Type B pancreatic cell (in vitro differentiated cells): ENCODE measurements around the gene TOR1B. TPM values are rescaled to one million over a fixed set of nuclear protein-coding genes. Genes with fewer than 3 reads are reported as not detected.
"Not testable (repeated sequence)": the region's sequence is repeated elsewhere in the genome, so short reads cannot be mapped to it uniquely, and the experiment has no call there.

Experiments used
- DNase-seq: peaks from one replicate; pipeline ENCODE4 v3.0.0; 2021; ENCODE audit warnings: mixed read lengths; ENCODE audit not compliant: unreplicated experiment; ENCODE audit errors: extremely low spot score
- H3K27ac Mint-ChIP-seq: 2 replicates; pipeline ENCODE4 v1.8.0; 2021; ENCODE audit warnings: mild to moderate bottlenecking, mixed read lengths
- H3K27me3 Mint-ChIP-seq: 2 replicates; pipeline ENCODE4 v1.8.0; 2021; ENCODE audit warnings: mixed read lengths
- H3K36me3 Mint-ChIP-seq: 2 replicates; pipeline ENCODE4 v1.8.0; 2021; ENCODE audit warnings: mixed read lengths
- H3K4me1 Mint-ChIP-seq: one replicate; pipeline ENCODE4 v1.8.0; 2021; ENCODE audit warnings: mixed read lengths; ENCODE audit not compliant: unreplicated experiment
- H3K4me3 Mint-ChIP-seq: 2 replicates; pipeline ENCODE4 v1.8.0; 2021; ENCODE audit warnings: mild to moderate bottlenecking, mixed read lengths
- H3K9me3 Mint-ChIP-seq: 2 replicates; pipeline ENCODE4 v1.8.0; 2021; ENCODE audit warnings: mixed read lengths
- CTCF ChIP-seq: fragments of 200-600 bp; sonication (generic); conservative IDR thresholded peaks from 2 replicates; pipeline ENCODE4 v1.5.0; 2021; ENCODE audit warnings: antibody characterized with exemption, mild to moderate bottlenecking
- total RNA-seq: library from RNA; stranded (reverse); gene quantifications from 2 replicates; pipeline ENCODE4 v1.2.1, GENCODE V29; 2021; ENCODE audit warnings: low replicate concordance

Gene TOR1B
- total RNA-seq, 1 donor from 2014 or later = 23.5 TPM

- Mint-ChIP-seq H3K4me3 (no peak overlapping the region), H3K4me1 (peaks cover 6% of the 10 kb centered on the region), H3K9me3 (no peaks in the 10 kb centered on the region), H3K27ac (no peak overlapping the region), H3K27me3 (peaks cover 40% of the 10 kb centered on the region), H3K36me3 (no peaks in the 10 kb centered on the region)
- TF ChIP-seq CTCF = no peak
- no peak for DNase-seq
These were observed 17.1 kb upstream of the TOR1B start for GRCh38 chr9:129785866-129786265.

- Mint-ChIP-seq H3K36me3 (no peaks in the 10 kb centered on the region), H3K4me3 (no peak overlapping the region), H3K27ac (no peak overlapping the region), H3K9me3 (no peaks in the 10 kb centered on the region), H3K4me1 (peaks cover 6% of the 10 kb centered on the region), H3K27me3 (peaks cover 40% of the 10 kb centered on the region)
- no peak for DNase-seq
- TF ChIP-seq CTCF = no peak
These were observed 16.5 kb upstream of the TOR1B start for GRCh38 chr9:129786481-129786880.

- H3K27ac Mint-ChIP-seq = no peak overlapping the region
- no peaks in the 10 kb centered on the region for H3K9me3 Mint-ChIP-seq
- H3K27me3 Mint-ChIP-seq = peaks cover 29% of the 10 kb centered on the region
- no peak overlapping the region for H3K4me3 Mint-ChIP-seq
- H3K4me1 Mint-ChIP-seq = no peaks in the 10 kb centered on the region
- no peak for DNase-seq
- no peak for TF ChIP-seq CTCF
- no peaks in the 10 kb centered on the region for H3K36me3 Mint-ChIP-seq
These were observed 8.4 kb upstream of the TOR1B start for GRCh38 chr9:129794549-129794948.

GRCh38 chr9:129796029-129796428 is 7.0 kb upstream of the TOR1B start:
- peaks cover 23% of the 10 kb centered on the region for H3K27me3 Mint-ChIP-seq
- not testable (repeated sequence) for H3K9me3 Mint-ChIP-seq, H3K27ac Mint-ChIP-seq, H3K36me3 Mint-ChIP-seq, H3K4me1 Mint-ChIP-seq, DNase-seq, H3K4me3 Mint-ChIP-seq

- H3K9me3 Mint-ChIP-seq = no peaks in the 10 kb centered on the region
- DNase-seq = no peak
- H3K27me3 Mint-ChIP-seq = peaks cover 19% of the 10 kb centered on the region
- TF ChIP-seq CTCF = no peak
- no peak overlapping the region for H3K27ac Mint-ChIP-seq
- no peak overlapping the region for H3K4me3 Mint-ChIP-seq
- H3K36me3 Mint-ChIP-seq = no peaks in the 10 kb centered on the region
- peaks cover 2% of the 10 kb centered on the region for H3K4me1 Mint-ChIP-seq
These were observed 4.0 kb upstream of the TOR1B start for GRCh38 chr9:129798973-129799372.

- H3K36me3 Mint-ChIP-seq = peaks cover 7% of the 10 kb centered on the region
- DNase-seq = no peak
- H3K27me3 Mint-ChIP-seq = peaks cover under 1% of the 10 kb centered on the region
These were observed 1.5 kb upstream of the TOR1B start for GRCh38 chr9:129801504-129801903.

More at GRCh38 chr9:129801504-129801903, 1.5 kb upstream of the TOR1B start:
- Mint-ChIP-seq H3K9me3 (no peaks in the 10 kb centered on the region), H3K4me3 (peak overlapping the region; percentile 74), H3K27ac (peak overlapping the region; percentile 75), H3K4me1 (peaks cover 14% of the 10 kb centered on the region)
- TF ChIP-seq CTCF = no peak
